ENCODE measurements around the gene ZFP36L2. TPM values are rescaled to one million over a fixed set of nuclear protein-coding genes. Genes with fewer than 3 reads are reported as not detected.

The ZFP36L2 gene
- polyA plus RNA-seq, 1 of the 3 experiments (the other 2 are of a cell fraction), result 18.4 TPM

DNA sequence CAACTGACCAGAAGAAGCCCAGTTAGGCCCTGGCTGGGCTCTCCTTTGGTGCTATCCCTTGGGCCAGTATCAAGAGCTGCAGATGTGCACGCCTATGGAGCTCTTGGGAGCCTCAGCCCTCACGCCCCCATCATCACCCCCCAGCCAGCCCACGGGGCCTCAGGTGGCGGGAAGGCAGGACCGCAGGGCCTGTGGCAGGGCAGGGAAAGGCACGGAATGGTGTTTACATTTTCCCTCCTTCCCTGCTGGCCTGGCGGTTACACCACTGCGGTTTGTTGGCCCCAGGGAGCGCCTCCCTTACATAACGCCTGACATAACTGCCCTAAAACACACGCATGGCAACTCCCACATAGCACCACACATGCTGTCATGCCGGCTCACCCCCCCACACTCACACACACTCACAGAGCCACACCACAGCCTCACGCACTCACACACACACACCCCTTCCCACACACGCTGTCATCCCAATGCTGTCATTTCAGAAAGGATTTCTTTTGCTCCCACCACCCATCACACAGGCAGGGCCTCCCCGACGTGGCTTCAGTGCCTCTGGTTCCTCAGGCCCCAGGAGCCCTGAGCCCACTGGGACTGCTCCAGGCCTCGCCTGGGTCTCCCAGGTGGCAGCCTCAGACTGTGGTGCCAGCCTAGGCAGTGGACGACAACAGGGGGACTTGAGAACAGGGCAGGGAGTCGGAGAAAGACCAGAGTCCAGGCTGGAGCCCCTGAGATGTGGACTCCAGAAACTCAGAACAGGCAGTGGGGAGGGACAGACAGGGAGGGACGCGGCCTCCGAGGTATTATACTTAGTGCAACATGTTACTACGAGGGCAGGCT lies 15.7 kb downstream of the ZFP36L2 start:
- H2AFZ ChIP-seq (ENCODE audit: low read depth), result no peak overlapping the region
- ChIA-PET POLR2A (interaction anchor here (1.1 kb wide), 1 partner anchor 11 kb away, joined by 3 read pairs; no protein-coding TSS in a partner anchor), CTCF (interaction anchor here (1.1 to 1.3 kb wide), 2 partner anchors 18 to 263 kb away, joined by 3 read pairs; no protein-coding TSS in a partner anchor)
- no peak overlapping the region for H3K4me2 ChIP-seq
- 95% methylated on average over 17 of the region's 23 CpGs for WGBS (ENCODE audit: low lambda C conversion rate)
- no peaks in the 10 kb centered on the region for H4K20me1 ChIP-seq (ENCODE audit: insufficient read depth)
- H3K79me2 ChIP-seq (ENCODE audit: insufficient read depth), result no peaks in the 10 kb centered on the region
- no peaks in the 10 kb centered on the region for H3K4me1 ChIP-seq (ENCODE audit: control insufficient read depth in 1 of 2, insufficient read depth in 2 of 2, low read depth in 1 of 2, low read length in 1 of 2)
- TF ChIP-seq CHD2 (IDR thresholded peaks at IDR 0.05; ENCODE audit: low read length, partially characterized antibody) (no peak), FOXM1 (IDR thresholded peaks at IDR 0.05; ENCODE audit: low read depth) (no peak), EP300 (IDR thresholded peaks at IDR 0.05; ENCODE audit: borderline replicate concordance in 1 of 2, low read depth in 1 of 2, low read length in 1 of 2) (no peak), GABPA (IDR thresholded peaks at IDR 0.05; ENCODE audit: low read depth) (no peak), RCOR1 (IDR thresholded peaks at IDR 0.05; ENCODE audit: low read length) (no peak), RAD21 (IDR thresholded peaks at IDR 0.05; ENCODE audit: low read length) (no peak)
- H3K27ac ChIP-seq (ENCODE audit: low read depth in 2 of 2, low read length in 1 of 2), result no peak overlapping the region
- H3K27me3 ChIP-seq (ENCODE audit: insufficient read depth), result no peaks in the 10 kb centered on the region
- DNase-seq, result no peak
- H3K4me3 ChIP-seq (ENCODE audit: low read depth in 2 of 2, low read length in 1 of 2), result no peak overlapping the region
- H3F3A ChIP-seq (replicated peaks; ENCODE audit: insufficient read depth), result no peaks in the 10 kb centered on the region
- no peaks in the 10 kb centered on the region for H3K36me3 ChIP-seq (replicated peaks in 1 of 2; ENCODE audit: control insufficient read depth in 1 of 2, insufficient read depth in 2 of 2, low read length in 1 of 2)
- no peaks in the 10 kb centered on the region for H3K9me2 ChIP-seq
- no peak overlapping the region for H3K9ac ChIP-seq
- H3K9me3 ChIP-seq, result no peaks in the 10 kb centered on the region

DNA sequence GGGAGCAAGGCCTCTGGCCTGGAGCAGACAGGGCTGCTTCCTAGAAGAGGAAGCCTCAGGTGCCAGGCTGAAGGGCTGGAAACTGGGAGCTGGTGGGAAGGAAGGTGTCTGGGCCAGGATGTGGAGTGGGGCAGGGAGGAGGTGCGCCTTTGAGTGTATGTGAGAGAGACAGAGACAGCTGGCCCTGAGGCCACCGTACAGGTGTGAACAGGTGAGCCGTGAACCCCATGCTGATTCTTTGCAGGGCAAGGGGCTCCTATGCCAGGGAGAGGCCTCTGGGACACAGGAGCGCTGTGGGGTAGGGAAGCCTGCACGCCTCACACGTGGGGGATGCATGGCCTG lies 16.3 kb downstream of the ZFP36L2 start:
- no peaks in the 10 kb centered on the region for H3K9me3 ChIP-seq
- H3K79me2 ChIP-seq (ENCODE audit: insufficient read depth), result no peaks in the 10 kb centered on the region
- no peaks in the 10 kb centered on the region for H3K27me3 ChIP-seq (ENCODE audit: insufficient read depth)
- TF ChIP-seq, protein P1, sequence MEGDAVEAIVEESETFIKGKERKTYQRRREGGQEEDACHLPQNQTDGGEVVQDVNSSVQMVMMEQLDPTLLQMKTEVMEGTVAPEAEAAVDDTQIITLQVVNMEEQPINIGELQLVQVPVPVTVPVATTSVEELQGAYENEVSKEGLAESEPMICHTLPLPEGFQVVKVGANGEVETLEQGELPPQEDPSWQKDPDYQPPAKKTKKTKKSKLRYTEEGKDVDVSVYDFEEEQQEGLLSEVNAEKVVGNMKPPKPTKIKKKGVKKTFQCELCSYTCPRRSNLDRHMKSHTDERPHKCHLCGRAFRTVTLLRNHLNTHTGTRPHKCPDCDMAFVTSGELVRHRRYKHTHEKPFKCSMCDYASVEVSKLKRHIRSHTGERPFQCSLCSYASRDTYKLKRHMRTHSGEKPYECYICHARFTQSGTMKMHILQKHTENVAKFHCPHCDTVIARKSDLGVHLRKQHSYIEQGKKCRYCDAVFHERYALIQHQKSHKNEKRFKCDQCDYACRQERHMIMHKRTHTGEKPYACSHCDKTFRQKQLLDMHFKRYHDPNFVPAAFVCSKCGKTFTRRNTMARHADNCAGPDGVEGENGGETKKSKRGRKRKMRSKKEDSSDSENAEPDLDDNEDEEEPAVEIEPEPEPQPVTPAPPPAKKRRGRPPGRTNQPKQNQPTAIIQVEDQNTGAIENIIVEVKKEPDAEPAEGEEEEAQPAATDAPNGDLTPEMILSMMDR (IDR thresholded peaks at IDR 0.05), result no peak
- no peak for TF ChIP-seq FOSL2 (IDR thresholded peaks at IDR 0.05; ENCODE audit: borderline replicate concordance, low read depth)
- H3F3A ChIP-seq (replicated peaks; ENCODE audit: insufficient read depth), result no peaks in the 10 kb centered on the region
- no peak for DNase-seq
- H3K4me3 ChIP-seq (ENCODE audit: low read depth in 2 of 2, low read length in 1 of 2), result no peak overlapping the region
- H2AFZ ChIP-seq (ENCODE audit: low read depth), result no peak overlapping the region
- H3K4me1 ChIP-seq (ENCODE audit: control insufficient read depth in 1 of 2, insufficient read depth in 2 of 2, low read depth in 1 of 2, low read length in 1 of 2), result no peaks in the 10 kb centered on the region
- no peaks in the 10 kb centered on the region for H3K9me2 ChIP-seq
- ChIA-PET POLR2A (interaction anchor here (1.1 kb wide), 1 partner anchor 11 kb away, joined by 3 read pairs; no protein-coding TSS in a partner anchor), CTCF (interaction anchor here (1.1 to 1.3 kb wide), 2 partner anchors 19 to 263 kb away, joined by 3 read pairs; no protein-coding TSS in a partner anchor)
- no peaks in the 10 kb centered on the region for H4K20me1 ChIP-seq (ENCODE audit: insufficient read depth)
- WGBS (ENCODE audit: low lambda C conversion rate), result 97% methylated on average over 6 of the region's 6 CpGs
- no peak overlapping the region for H3K4me2 ChIP-seq
- H3K36me3 ChIP-seq (replicated peaks in 1 of 2; ENCODE audit: control insufficient read depth in 1 of 2, insufficient read depth in 2 of 2, low read length in 1 of 2), result no peaks in the 10 kb centered on the region
- H3K9ac ChIP-seq, result no peak overlapping the region
- no peak overlapping the region for H3K27ac ChIP-seq (ENCODE audit: low read depth in 2 of 2, low read length in 1 of 2)
